Activated B cell treated with CpG ODN at 0.5 μM for 24 hours (primary cell): ENCODE results near the gene PLGRKT. TPM values are rescaled to one million over a fixed set of nuclear protein-coding genes. Genes with fewer than 3 reads are reported as not detected.

Experiments used
- ATAC-seq: fragments of 200-7000 bp; cut with Tn5 transposase; one replicate; pipeline ENCODE4 v1.10.0; 2021; ENCODE audit warnings: low read depth, mild to moderate bottlenecking, moderate library complexity
- CTCF ChIA-PET: fragments of 350-600 bp; sonication (Branson Sonifier 250); formaldehyde crosslinking; loops from one replicate; lab custom pipeline; 2021; ENCODE audit warnings: antibody characterized with exemption; lab: Charles Lee
- POLR2A ChIA-PET: fragments of 350-600 bp; sonication (Branson Sonifier 250); formaldehyde crosslinking; loops from one replicate; lab custom pipeline; 2021; ENCODE audit warnings: antibody characterized with exemption; lab: Charles Lee
- DNase-seq: peaks from one replicate; pipeline ENCODE4 v3.0.0; 2022
- H3K27ac Mint-ChIP-seq: one replicate; pipeline ENCODE4 v1.8.0; 2020; ENCODE audit warnings: mixed read lengths
- H3K27me3 Mint-ChIP-seq: one replicate; pipeline ENCODE4 v1.8.0; 2021; ENCODE audit warnings: mixed read lengths
- H3K36me3 Mint-ChIP-seq: one replicate; pipeline ENCODE4 v1.8.0; 2021; ENCODE audit warnings: low read depth, mixed read lengths
- H3K4me1 Mint-ChIP-seq: one replicate; pipeline ENCODE4 v1.8.0; 2021; ENCODE audit warnings: mixed read lengths
- H3K4me3 Mint-ChIP-seq: one replicate; pipeline ENCODE4 v1.8.0; 2020; ENCODE audit warnings: mild to moderate bottlenecking, mixed read lengths
- H3K9me3 Mint-ChIP-seq: one replicate; pipeline ENCODE4 v1.8.0; 2020; ENCODE audit warnings: mixed read lengths
- intact Hi-C: fragments of 100-400 bp; cut with micrococcal nuclease; formaldehyde crosslinking; loops from one replicate; pipeline ENCODE4 v1.15.1; 2024
- total RNA-seq: library from RNA; stranded (reverse); gene quantifications from 2 replicates; pipeline ENCODE4 v1.2.3, GENCODE V29; 2022
- TF ChIP-seq, protein P1 (sequence below): fragments of 200-600 bp; IDR thresholded peaks from one replicate; pipeline ENCODE4 v1.8.0; 2022; ENCODE audit warnings: antibody characterized with exemption, mild to moderate bottlenecking

PLGRKT gene
- total RNA-seq, 1 donor from 2014 or later = 59.7 TPM

GRCh38 chr9:5429873-5430564 lies 7.7 kb downstream of the PLGRKT start:
- Mint-ChIP-seq H3K4me1 (peaks cover 9% of the 10 kb centered on the region), H3K36me3 (peaks cover 64% of the 10 kb centered on the region), H3K27ac (no peak overlapping the region), H3K27me3 (no peaks in the 10 kb centered on the region), H3K4me3 (no peak overlapping the region), H3K9me3 (no peaks in the 10 kb centered on the region)
- intact Hi-C loops = no loop called here
- ATAC-seq (no peak), DNase-seq (no peak)
- ChIA-PET POLR2A (interaction anchor here (2.9 kb wide), 1 partner anchor 8 kb away, joined by 17 read pairs; the partner anchor contains the start of gene PLGRKT), CTCF (interaction anchor here (1.4 to 1.7 kb wide), 2 partner anchors 13 to 171 kb away, joined by 4 to 6 read pairs; no protein-coding TSS in a partner anchor)
- TF ChIP-seq, protein P1, sequence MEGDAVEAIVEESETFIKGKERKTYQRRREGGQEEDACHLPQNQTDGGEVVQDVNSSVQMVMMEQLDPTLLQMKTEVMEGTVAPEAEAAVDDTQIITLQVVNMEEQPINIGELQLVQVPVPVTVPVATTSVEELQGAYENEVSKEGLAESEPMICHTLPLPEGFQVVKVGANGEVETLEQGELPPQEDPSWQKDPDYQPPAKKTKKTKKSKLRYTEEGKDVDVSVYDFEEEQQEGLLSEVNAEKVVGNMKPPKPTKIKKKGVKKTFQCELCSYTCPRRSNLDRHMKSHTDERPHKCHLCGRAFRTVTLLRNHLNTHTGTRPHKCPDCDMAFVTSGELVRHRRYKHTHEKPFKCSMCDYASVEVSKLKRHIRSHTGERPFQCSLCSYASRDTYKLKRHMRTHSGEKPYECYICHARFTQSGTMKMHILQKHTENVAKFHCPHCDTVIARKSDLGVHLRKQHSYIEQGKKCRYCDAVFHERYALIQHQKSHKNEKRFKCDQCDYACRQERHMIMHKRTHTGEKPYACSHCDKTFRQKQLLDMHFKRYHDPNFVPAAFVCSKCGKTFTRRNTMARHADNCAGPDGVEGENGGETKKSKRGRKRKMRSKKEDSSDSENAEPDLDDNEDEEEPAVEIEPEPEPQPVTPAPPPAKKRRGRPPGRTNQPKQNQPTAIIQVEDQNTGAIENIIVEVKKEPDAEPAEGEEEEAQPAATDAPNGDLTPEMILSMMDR = no peak

GRCh38 chr9:5428794-5429528 lies 8.8 kb downstream of the PLGRKT start:
- no peaks in the 10 kb centered on the region for H3K9me3 Mint-ChIP-seq
- H3K4me3 Mint-ChIP-seq = no peak overlapping the region
- peaks cover 59% of the 10 kb centered on the region for H3K36me3 Mint-ChIP-seq
- ChIA-PET POLR2A (interaction anchor here (2.9 kb wide), 1 partner anchor 9 kb away, joined by 17 read pairs; the partner anchor contains the start of gene PLGRKT), CTCF (interaction anchor here (0.7 to 1.7 kb wide), 3 partner anchors 9 to 172 kb away, joined by 3 to 6 read pairs (median 4); partner anchors contain the start of gene PLGRKT)
- peak overlapping the region; percentile 9 for H3K27ac Mint-ChIP-seq
- H3K27me3 Mint-ChIP-seq = no peaks in the 10 kb centered on the region
- ATAC-seq (no peak), DNase-seq (no peak)
- TF ChIP-seq, protein P1 = no peak
- intact Hi-C loops = no loop called here
- peaks cover 9% of the 10 kb centered on the region for H3K4me1 Mint-ChIP-seq

- H3K4me3 Mint-ChIP-seq = no peak overlapping the region
- no peaks in the 10 kb centered on the region for H3K27me3 Mint-ChIP-seq
- peaks cover 9% of the 10 kb centered on the region for H3K4me1 Mint-ChIP-seq
- TF ChIP-seq, protein P1 = no peak
- ChIA-PET CTCF (no interaction called here), POLR2A (interaction anchor here (2.9 kb wide), 1 partner anchor 10 kb away, joined by 17 read pairs; the partner anchor contains the start of gene PLGRKT)
- DNase-seq (no peak), ATAC-seq (no peak)
- peaks cover 57% of the 10 kb centered on the region for H3K36me3 Mint-ChIP-seq
- intact Hi-C loops = no loop called here
- H3K9me3 Mint-ChIP-seq = no peaks in the 10 kb centered on the region
- H3K27ac Mint-ChIP-seq = no peak overlapping the region
Observed at GRCh38 chr9:5428172-5428571, 9.6 kb downstream of the PLGRKT start.

DNA sequence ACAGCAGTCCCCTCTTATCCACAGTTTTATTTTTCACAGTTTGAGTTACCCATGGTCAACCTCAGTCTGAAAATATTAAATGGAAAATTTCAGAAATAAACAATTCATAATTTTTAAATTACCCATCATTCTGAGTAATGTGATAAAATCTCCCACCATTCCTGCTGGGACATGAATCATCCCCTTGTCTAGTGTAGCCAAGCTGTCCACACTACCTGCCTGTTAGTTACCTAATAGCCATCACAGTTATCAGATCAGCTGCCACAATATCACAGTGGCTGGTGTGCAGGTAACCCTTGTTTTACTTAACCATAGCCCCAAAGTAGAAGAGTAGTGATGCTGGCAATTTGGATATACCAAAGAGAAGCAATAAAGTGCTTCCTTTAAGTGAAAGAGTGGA lies 10.7 kb downstream of the PLGRKT start:
- Mint-ChIP-seq H3K4me3 (no peak overlapping the region), H3K27ac (no peak overlapping the region), H3K27me3 (no peaks in the 10 kb centered on the region), H3K4me1 (peaks cover 7% of the 10 kb centered on the region), H3K9me3 (no peaks in the 10 kb centered on the region), H3K36me3 (peaks cover 45% of the 10 kb centered on the region)
- no peak for DNase-seq
- intact Hi-C loops = no loop called here
- TF ChIP-seq, protein P1 = no peak
- CTCF ChIA-PET = interaction anchor here (1.2 to 1.5 kb wide), 2 partner anchors 163 to 664 kb away, joined by 3 read pairs; no protein-coding TSS in a partner anchor
- POLR2A ChIA-PET = interaction anchor here (1.5 kb wide), 2 partner anchors 12 to 15 kb away, joined by 3 to 4 read pairs; no protein-coding TSS in a partner anchor
- no peak for ATAC-seq
